Panc1 (cell line): Measurements from ENCODE around the gene MFF.

Source experiments
- CTCF ChIP-seq: fragments of 450-650 bp; IDR thresholded peaks from 2 replicates; pipeline ENCODE4 v1.5.1; 2017; ENCODE audit warnings: mild to moderate bottlenecking
- POLR2AphosphoS5 ChIP-seq: IDR thresholded peaks from 2 replicates; pipeline ENCODE4 v1.6.1; 2012; ENCODE audit warnings: mild to moderate bottlenecking, low read depth, low read length, moderate library complexity
- REST ChIP-seq, 2 experiments: IDR thresholded peaks; 2 replicates each; pipeline ENCODE4 v1.6.1; 2011 to 2012; ENCODE audit warnings: low read depth in 2 of 2, control low read depth in 1 of 2, low read length in 1 of 2, mild to moderate bottlenecking in 1 of 2, moderate library complexity in 1 of 2; ENCODE audit not compliant: insufficient read depth in 1 of 2
- SIN3A ChIP-seq: IDR thresholded peaks from 2 replicates; pipeline ENCODE4 v1.6.1; 2012; ENCODE audit warnings: low read depth, mild to moderate bottlenecking, low read length, moderate library complexity, borderline replicate concordance; ENCODE audit not compliant: insufficient read depth
- TCF7L2 ChIP-seq: IDR thresholded peaks from 2 replicates; pipeline ENCODE4 v1.6.1; 2011; ENCODE audit warnings: mild to moderate bottlenecking, low read depth, low read length, inconsistent platforms

- TF ChIP-seq CTCF, result peak; percentile 66
- peak; percentile 56; the same call in 1 of the 2 replicates for TF ChIP-seq TCF7L2
- TF ChIP-seq POLR2AphosphoS5, result peak; percentile 66; the same call in 1 of the 2 replicates
- peak; percentile 73; the same call in 1 of the 2 replicates for TF ChIP-seq SIN3A
- peak in 1 of 2 experiments; percentile 71; a peak in 2 of 4 replicates for TF ChIP-seq REST (IDR thresholded peaks at IDR 0.05; ENCODE audit: insufficient read depth in 1 of 2, low read depth in 2 of 2, low read length in 1 of 2)
Measured at GRCh38 chr2:227324995-227325838, at the start of gene MFF.
